ENCODE measurements around the gene TXNDC8.

The TXNDC8 gene

DNA sequence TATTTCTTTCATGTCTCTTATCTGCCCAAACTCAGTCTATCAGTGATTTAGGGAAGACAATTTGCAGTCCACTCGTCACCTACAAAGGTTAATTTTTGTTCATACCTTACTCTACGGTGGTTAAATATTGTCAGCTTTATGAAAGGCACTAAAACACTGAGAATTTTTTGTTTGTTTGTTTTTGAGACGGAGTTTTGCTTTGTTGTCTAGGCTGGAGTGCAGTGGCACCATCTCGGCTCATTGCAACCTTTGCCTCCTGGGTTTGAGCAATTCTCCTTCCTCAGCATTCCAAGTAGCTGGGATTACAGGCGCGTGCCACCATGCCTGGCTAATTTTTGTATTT, 55.0 kb downstream of the TXNDC8 start:
- no peak for DNase-seq (ENCODE audit: low read depth, low spot score)
- Histone ChIP-seq H3K36me3 (ENCODE audit: insufficient read depth, insufficient read length, low read length) (no peaks in the 10 kb centered on the region), H3K9me3 (ENCODE audit: insufficient read depth, low read length) (no peaks in the 10 kb centered on the region), H3K4me1 (ENCODE audit: insufficient read depth, insufficient read length) (no peaks in the 10 kb centered on the region), H3K4me3 (ENCODE audit: insufficient read length, low read depth) (no peak overlapping the region), H3K9ac (ENCODE audit: insufficient read length, low read depth) (no peak overlapping the region), H3K27me3 (ENCODE audit: insufficient read depth, insufficient read length) (no peaks in the 10 kb centered on the region)
- TF ChIP-seq SUZ12 (IDR thresholded peaks at IDR 0.05; ENCODE audit: extremely low read depth, insufficient read depth, insufficient read length), result no peak
- TF ChIP-seq YY1 (IDR thresholded peaks at IDR 0.05; ENCODE audit: insufficient read depth, insufficient read length), result no peak
- no peak for TF ChIP-seq ZNF274 (IDR thresholded peaks at IDR 0.05; ENCODE audit: low read depth, low read length)

DNA sequence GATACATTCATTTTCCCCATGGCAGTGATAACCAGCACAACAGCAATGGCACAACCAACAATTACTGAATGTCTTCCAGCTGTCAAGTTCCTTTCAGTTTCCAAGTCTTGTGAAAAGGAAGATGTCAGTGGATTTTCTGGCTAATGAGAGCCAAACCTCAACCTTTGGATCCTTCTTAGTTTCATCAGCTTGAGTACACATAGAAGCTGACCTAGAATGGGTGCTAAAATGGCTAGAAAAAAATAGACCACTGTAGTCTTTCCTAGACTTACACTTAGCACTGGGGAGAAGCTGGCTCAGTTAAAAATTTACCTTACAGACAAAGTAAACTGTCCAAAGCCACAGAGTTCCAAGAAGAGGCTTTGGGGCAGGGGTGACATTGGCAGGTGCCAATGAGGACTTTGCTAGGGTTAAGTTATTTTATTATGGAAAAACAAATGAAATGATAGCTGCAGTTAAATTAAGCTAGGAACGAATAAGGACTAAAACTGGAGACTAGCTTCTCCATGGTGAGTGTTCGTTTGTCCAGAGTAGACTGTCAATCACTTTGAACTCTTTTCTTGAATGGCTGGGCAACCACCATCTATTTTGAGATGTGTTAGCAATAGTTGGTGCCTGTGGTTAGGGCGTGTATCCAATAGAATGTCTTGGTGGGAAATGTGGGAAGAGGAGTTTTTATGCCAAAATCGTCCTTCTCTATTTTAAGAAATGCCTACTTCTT, 55.5 kb downstream of the TXNDC8 start:
- Histone ChIP-seq H3K9me3 (ENCODE audit: insufficient read depth, low read length) (no peaks in the 10 kb centered on the region), H3K4me1 (ENCODE audit: insufficient read depth, insufficient read length) (no peaks in the 10 kb centered on the region), H3K9ac (ENCODE audit: insufficient read length, low read depth) (no peak overlapping the region), H3K27me3 (ENCODE audit: insufficient read depth, insufficient read length) (no peaks in the 10 kb centered on the region), H3K36me3 (ENCODE audit: insufficient read depth, insufficient read length, low read length) (no peaks in the 10 kb centered on the region), H3K4me3 (ENCODE audit: insufficient read length, low read depth) (no peak overlapping the region)
- DNase-seq (ENCODE audit: low read depth, low spot score), result no peak
- TF ChIP-seq SUZ12 (IDR thresholded peaks at IDR 0.05; ENCODE audit: extremely low read depth, insufficient read depth, insufficient read length) (no peak), YY1 (IDR thresholded peaks at IDR 0.05; ENCODE audit: insufficient read depth, insufficient read length) (no peak), ZNF274 (IDR thresholded peaks at IDR 0.05; ENCODE audit: low read depth, low read length) (no peak)

DNA sequence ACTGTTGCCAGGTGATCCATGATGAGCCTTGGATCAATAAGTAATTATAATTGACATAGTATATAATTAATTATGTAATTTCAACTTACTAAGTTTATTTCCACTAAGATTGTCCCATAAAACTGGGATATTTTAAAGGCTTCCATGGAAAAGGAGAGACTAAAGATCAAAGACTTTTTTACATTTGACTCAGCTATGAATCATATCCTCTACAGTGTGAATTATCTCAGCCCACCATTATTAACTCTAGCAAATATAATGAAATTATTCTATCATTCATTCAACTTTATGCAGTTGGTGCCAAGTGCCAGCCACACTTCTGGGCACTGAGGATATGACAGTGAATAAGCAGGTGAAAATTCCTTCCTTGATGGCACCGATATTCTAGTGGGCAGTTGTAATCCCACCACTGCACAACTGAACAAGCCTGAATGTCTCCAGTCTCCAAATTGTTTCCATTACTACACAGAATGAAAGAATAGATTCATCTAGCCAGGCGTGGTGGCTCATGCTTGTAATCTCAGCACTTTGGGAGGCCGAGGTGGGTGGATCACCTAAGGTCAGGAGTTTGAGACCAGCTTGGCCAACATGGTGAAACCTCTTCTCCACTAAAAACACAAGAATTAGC, 59.5 kb downstream of the TXNDC8 start:
- no peaks in the 10 kb centered on the region for H3K27me3 ChIP-seq (ENCODE audit: insufficient read depth, insufficient read length)
- H3K36me3 ChIP-seq (ENCODE audit: insufficient read depth, insufficient read length, low read length), result no peaks in the 10 kb centered on the region
- H3K9ac ChIP-seq (ENCODE audit: insufficient read length, low read depth), result no peak overlapping the region
- DNase-seq (ENCODE audit: low read depth, low spot score), result no peak
- H3K9me3 ChIP-seq (ENCODE audit: insufficient read depth, low read length), result no peaks in the 10 kb centered on the region
- TF ChIP-seq YY1 (IDR thresholded peaks at IDR 0.05; ENCODE audit: insufficient read depth, insufficient read length), result no peak
- no peak for TF ChIP-seq ZNF274 (IDR thresholded peaks at IDR 0.05; ENCODE audit: low read depth, low read length)
- TF ChIP-seq SUZ12 (IDR thresholded peaks at IDR 0.05; ENCODE audit: extremely low read depth, insufficient read depth, insufficient read length), result no peak
- no peak overlapping the region for H3K4me3 ChIP-seq (ENCODE audit: insufficient read length, low read depth)
- H3K4me1 ChIP-seq (ENCODE audit: insufficient read depth, insufficient read length), result no peaks in the 10 kb centered on the region

DNA sequence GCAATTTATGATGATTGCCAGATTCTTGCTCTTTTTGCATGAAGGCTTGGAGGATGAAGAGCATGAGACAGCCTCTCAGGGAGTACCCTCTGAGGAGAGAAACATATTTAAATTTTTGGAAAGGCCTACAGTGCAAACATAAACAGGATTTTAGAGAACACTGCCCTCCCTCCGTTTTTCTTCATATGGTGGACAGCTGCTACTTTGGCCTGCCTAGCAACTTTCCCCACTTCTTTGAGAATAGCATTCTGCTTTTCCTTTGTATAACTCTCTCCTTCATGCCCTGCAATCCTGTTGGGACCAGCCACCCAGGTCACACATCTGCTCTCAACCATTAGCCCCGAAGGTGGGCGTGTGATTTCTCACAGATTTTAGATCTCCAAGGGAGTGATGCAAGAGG, 60.9 kb downstream of the TXNDC8 start:
- no peak for DNase-seq (ENCODE audit: low read depth, low spot score)
- Histone ChIP-seq H3K9ac (ENCODE audit: insufficient read length, low read depth) (no peak overlapping the region), H3K36me3 (ENCODE audit: insufficient read depth, insufficient read length, low read length) (no peaks in the 10 kb centered on the region), H3K9me3 (ENCODE audit: insufficient read depth, low read length) (no peaks in the 10 kb centered on the region), H3K4me1 (ENCODE audit: insufficient read depth, insufficient read length) (no peaks in the 10 kb centered on the region), H3K4me3 (ENCODE audit: insufficient read length, low read depth) (no peak overlapping the region), H3K27me3 (ENCODE audit: insufficient read depth, insufficient read length) (no peaks in the 10 kb centered on the region)
- TF ChIP-seq ZNF274 (IDR thresholded peaks at IDR 0.05; ENCODE audit: low read depth, low read length), result no peak
- no peak for TF ChIP-seq SUZ12 (IDR thresholded peaks at IDR 0.05; ENCODE audit: extremely low read depth, insufficient read depth, insufficient read length)
- TF ChIP-seq YY1 (IDR thresholded peaks at IDR 0.05; ENCODE audit: insufficient read depth, insufficient read length), result no peak

- Histone ChIP-seq H3K9me3 (ENCODE audit: insufficient read depth, low read length) (no peaks in the 10 kb centered on the region), H3K36me3 (ENCODE audit: insufficient read depth, insufficient read length, low read length) (no peaks in the 10 kb centered on the region), H3K4me3 (ENCODE audit: insufficient read length, low read depth) (no peak overlapping the region), H3K27me3 (ENCODE audit: insufficient read depth, insufficient read length) (no peaks in the 10 kb centered on the region), H3K4me1 (ENCODE audit: insufficient read depth, insufficient read length) (no peaks in the 10 kb centered on the region), H3K9ac (ENCODE audit: insufficient read length, low read depth) (no peak overlapping the region)
- no peak for TF ChIP-seq ZNF274 (IDR thresholded peaks at IDR 0.05; ENCODE audit: low read depth, low read length)
- DNase-seq (ENCODE audit: low read depth, low spot score), result no peak
Observed at GRCh38 chr9:110270211-110270995, 67.3 kb downstream of the TXNDC8 start.

GRCh38 chr9:110266795-110267194, 70.9 kb downstream of the TXNDC8 start:
- TF ChIP-seq SUZ12 (IDR thresholded peaks at IDR 0.05; ENCODE audit: extremely low read depth, insufficient read depth, insufficient read length), result no peak
- no peak for TF ChIP-seq YY1 (IDR thresholded peaks at IDR 0.05; ENCODE audit: insufficient read depth, insufficient read length)
- Histone ChIP-seq H3K9ac (ENCODE audit: insufficient read length, low read depth) (no peak overlapping the region), H3K9me3 (ENCODE audit: insufficient read depth, low read length) (no peaks in the 10 kb centered on the region), H3K36me3 (ENCODE audit: insufficient read depth, insufficient read length, low read length) (no peaks in the 10 kb centered on the region), H3K4me1 (ENCODE audit: insufficient read depth, insufficient read length) (no peaks in the 10 kb centered on the region), H3K4me3 (ENCODE audit: insufficient read length, low read depth) (no peak overlapping the region), H3K27me3 (ENCODE audit: insufficient read depth, insufficient read length) (no peaks in the 10 kb centered on the region)
- no peak for DNase-seq (ENCODE audit: low read depth, low spot score)

DNA sequence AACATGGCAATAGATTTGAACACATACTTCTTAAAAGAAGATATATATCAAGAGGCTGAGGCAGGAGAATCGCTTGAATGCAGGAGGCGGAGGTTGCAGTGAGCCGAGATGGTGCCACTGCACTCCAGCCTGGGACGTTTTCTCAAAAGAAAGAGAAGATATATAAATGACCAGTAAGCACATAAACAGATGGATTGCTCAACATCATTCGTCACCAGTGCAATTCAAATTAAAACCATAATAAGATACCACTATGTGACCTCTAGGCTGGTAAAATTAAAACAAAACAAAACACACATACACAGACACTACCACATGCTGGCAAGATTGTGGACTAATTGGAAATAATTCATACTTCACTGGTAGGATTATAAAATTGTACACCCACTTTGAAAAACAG, 76.0 kb downstream of the TXNDC8 start:
- no peaks in the 10 kb centered on the region for H3K9me3 ChIP-seq (ENCODE audit: insufficient read depth, low read length)
- TF ChIP-seq YY1 (IDR thresholded peaks at IDR 0.05; ENCODE audit: insufficient read depth, insufficient read length) (no peak), SUZ12 (IDR thresholded peaks at IDR 0.05; ENCODE audit: extremely low read depth, insufficient read depth, insufficient read length) (no peak), ZNF274 (IDR thresholded peaks at IDR 0.05; ENCODE audit: low read depth, low read length) (no peak)
- no peak for DNase-seq (ENCODE audit: low read depth, low spot score)
- no peaks in the 10 kb centered on the region for H3K4me1 ChIP-seq (ENCODE audit: insufficient read depth, insufficient read length)
- no peak overlapping the region for H3K9ac ChIP-seq (ENCODE audit: insufficient read length, low read depth)
- no peak overlapping the region for H3K4me3 ChIP-seq (ENCODE audit: insufficient read length, low read depth)
- H3K27me3 ChIP-seq (ENCODE audit: insufficient read depth, insufficient read length), result no peaks in the 10 kb centered on the region
- no peaks in the 10 kb centered on the region for H3K36me3 ChIP-seq (ENCODE audit: insufficient read depth, insufficient read length, low read length)
